GM04503 (cell line): ENCODE results near the gene KIAA1217.

Source experiments
- DNase-seq: peaks from one replicate; pipeline ENCODE4 v3.0.0-alpha.2; 2012; ENCODE audit warnings: low read depth

Gene KIAA1217

GRCh38 chr10:24207781-24208611 is 942 bp upstream of the KIAA1217 start:
- DNase-seq, result no peak

DNA sequence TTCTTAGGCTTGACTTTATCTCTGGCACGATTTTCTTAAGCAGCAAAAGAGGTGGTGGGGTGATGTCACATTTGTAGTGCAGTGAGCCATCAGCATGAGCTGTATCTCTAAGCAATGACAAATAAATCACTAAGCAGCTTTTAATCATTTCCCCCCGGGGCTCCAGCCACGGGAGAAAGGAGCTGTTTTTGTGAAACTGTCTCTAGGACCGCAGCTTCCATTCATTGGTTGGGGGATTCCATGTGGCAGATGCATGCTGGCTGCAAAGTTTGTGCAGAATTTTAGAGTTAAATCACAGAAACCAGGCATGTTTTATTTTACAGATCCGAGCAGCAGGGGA is 464 bp downstream of the KIAA1217 start:
- no peak for DNase-seq

GRCh38 chr10:24209946-24210491 is 1.1 kb downstream of the KIAA1217 start:
- DNase-seq, result no peak

DNA sequence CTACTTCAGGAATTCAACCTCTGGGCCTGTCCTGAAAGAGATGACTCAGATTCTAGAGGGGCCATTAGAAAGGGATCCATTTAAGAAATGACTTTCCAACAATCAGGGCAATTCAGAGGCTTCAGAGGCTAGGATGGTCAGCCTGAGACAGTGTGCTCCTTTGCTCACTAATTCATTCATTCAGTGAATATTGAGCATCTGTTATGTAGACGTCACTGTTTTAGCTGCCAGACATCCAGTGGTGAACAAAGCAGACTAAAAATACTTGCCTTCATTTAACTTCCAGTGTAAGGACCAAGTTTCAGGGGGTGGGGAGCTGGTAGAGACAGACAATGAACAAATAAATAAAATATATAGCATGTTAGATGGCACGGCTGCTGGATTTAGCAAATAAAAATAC is 1.6 kb downstream of the KIAA1217 start:
- DNase-seq, result no peak

DNA sequence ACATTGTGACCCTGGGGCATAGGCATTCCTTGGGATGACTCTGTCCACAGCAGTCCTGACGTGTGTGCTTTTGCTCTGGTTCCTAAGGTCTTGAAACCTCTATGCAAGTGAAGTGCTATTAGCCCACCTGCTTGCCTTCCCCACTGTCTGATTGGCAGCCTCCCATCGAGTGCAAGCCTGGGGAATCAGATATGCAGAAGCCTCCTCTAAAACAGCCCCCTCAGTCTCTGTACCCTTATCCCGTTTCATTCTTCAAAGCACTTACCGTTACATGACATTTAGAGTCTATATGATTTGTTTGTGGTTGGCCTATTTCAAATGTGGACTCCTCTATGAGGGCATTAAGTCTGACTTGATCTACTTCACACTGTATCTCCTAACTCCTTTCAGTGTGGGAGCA is 4.3 kb downstream of the KIAA1217 start:
- no peak for DNase-seq

GRCh38 chr10:24213881-24214280 is 4.9 kb downstream of the KIAA1217 start:
- no peak for DNase-seq

DNA sequence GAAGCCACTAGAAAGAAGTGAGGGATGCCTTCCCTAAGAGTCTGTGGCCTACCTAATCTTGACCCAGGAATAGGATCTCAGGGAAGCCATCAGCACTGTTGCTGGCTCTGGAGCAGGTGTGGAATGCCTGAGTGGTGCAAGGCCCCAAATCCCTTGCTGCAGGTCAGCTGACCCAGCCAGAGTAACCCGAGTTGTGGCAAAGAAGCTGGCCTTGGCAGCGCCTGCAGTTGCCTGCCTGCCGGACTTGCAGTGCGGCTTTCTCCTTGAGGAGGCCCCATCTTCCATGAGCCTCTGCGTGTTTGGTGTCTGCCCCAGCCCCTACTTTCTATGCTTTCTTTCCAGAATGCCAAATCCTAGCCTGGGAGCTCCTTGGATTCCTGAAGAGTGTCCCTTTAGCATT is 5.8 kb downstream of the KIAA1217 start:
- DNase-seq, result no peak

DNA sequence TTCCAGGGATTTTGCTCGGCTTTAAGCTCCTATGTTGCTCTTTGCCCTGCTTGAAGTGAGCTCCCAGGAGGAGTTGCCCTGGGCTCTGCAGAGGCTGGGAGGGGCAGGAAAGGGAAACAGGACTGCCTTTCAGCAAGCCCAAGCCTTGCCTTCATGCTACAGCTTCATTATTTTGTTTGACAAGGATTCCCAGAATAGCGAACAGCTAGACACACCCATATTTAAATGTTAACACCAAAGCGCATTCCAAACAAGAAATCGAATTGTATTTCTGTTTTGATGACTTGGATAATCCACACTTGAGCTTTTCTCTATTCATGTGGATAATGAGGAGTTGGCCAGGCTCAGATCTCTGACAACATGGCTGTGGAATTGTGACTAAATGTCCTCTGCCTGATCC is 6.3 kb downstream of the KIAA1217 start:
- DNase-seq, result no peak

GRCh38 chr10:24215603-24216002 is 6.7 kb downstream of the KIAA1217 start:
- no peak for DNase-seq

- DNase-seq, result no peak
Measured at GRCh38 chr10:24219963-24220362, 11.0 kb downstream of the KIAA1217 start.

DNA sequence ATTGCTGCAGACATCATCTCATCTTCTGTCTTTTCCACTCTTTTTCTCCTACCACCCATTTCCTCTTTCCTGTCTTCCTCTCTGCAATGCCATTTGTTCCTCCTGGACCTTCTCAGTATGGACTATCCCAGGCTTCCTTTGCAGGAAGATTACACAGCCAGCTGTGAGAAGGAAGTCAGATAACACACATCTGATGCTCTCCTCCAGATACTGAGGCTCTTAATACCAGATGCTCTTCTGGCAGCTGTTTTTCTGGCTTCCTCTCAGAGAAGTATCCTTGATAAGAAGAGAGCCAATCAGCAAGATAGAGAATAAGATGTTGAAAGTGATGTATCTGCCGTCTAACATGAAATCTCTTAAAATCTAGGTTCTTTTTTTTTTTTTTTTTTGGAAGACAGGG is 14.4 kb downstream of the KIAA1217 start:
- no peak for DNase-seq

- no peak for DNase-seq
Measured at GRCh38 chr10:24223953-24224352, 15.0 kb downstream of the KIAA1217 start.

GRCh38 chr10:24228642-24229041 is 19.7 kb downstream of the KIAA1217 start:
- no peak for DNase-seq

DNA sequence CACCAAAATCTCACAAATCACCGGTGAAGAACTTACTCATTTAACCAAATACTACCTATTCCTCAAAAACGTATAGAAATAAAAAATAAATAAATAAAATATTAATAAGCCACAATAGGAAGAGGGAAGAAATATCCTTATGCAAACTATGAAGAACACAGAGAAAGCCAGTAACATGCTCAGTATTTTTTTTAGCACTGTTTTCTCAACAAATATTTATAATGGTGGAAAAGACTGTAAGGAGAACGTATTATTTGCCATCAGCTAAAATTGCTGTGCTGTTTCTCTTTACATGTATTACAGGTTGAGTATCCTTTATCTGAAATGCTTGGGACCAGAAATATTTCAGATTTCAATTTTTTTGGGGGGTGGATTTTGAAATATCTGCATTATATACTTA is 21.0 kb downstream of the KIAA1217 start:
- no peak for DNase-seq

GRCh38 chr10:24231200-24231599 is 22.3 kb downstream of the KIAA1217 start:
- DNase-seq, result no peak

DNA sequence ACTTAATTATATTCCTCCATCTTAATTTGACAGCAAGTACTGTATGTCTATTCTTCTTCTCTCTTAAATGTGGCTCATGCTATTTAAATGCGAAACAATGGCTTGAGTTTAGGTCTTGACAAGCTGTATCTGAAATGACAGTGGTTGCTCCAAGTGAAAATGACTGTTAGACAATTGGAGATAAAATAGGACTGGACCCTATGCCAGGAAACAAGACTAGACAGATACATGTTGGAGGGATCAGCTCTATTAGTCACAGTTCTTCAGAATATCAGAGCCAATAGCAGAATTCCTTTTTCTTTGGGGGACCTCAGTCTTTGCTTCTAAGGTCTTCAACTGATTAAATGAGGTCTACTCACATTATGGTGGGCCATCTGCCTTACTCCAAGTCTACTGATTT is 25.8 kb downstream of the KIAA1217 start:
- DNase-seq, result no peak

GRCh38 chr10:24235471-24235870 is 26.5 kb downstream of the KIAA1217 start:
- DNase-seq, result no peak

DNA sequence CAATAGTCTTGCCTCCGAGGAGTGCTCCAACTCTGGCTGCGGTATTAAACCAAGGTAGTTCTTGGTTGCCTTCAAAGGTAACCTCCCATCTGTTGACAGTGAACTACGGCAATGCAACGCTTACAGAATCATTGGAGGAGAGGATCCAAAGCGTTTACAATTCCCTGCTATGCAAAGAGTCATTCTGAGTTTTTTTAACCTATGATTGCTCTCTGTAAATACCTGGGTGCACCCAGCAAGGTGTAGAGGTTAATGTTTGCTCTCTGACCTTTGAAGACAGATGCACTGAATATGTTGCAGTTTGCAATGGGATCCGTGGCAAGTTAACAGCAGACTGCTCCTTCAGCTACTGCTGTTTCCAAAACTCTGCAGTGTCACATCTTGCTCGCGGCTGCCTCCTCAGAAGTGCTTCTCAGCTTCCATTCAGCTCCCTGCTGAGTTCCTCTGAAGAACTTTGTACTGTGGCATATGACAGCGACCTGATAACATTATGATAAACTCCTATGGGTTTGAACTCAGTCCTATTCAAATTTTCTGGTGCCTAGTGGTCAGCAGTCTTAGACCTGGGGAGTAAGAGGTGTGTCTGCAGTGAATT is 29.0 kb downstream of the KIAA1217 start:
- no peak for DNase-seq

DNA sequence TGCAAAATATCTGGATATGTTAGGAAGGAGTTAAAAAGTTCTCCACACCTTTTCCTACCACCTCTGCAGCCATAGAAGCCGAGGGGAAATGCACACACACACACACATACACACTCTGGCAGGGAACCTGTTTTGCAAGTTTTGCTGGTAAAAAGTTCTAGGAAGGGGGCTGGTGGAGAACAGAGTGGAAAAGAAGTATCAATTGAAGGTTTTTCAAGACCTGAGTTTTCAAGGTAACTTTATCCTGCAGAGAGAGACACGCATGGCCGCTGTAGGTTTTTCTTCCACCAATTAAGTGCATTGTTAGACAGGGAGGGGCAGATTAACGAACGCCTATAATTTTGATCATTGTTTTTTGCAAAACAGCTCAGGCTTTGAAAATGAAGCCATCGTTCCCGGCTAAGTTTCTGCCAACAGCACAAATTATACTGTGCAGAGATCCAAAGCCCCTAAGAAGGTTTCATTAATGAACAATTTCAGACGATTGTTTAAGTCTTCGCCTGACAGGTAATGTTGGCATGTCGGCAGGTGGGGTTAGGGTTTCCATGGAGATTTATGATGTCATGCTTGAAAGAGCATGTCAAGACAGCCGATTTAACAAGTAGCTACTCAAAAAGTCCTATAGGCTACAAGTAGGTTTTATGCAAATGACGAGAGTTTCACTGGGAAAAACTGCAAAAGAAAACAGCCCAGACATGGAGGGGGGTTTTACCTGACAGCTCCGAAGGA is 29.7 kb downstream of the KIAA1217 start:
- DNase-seq, result no peak

- DNase-seq, result no peak
Measured at GRCh38 chr10:24239289-24240040, 30.5 kb downstream of the KIAA1217 start.

DNA sequence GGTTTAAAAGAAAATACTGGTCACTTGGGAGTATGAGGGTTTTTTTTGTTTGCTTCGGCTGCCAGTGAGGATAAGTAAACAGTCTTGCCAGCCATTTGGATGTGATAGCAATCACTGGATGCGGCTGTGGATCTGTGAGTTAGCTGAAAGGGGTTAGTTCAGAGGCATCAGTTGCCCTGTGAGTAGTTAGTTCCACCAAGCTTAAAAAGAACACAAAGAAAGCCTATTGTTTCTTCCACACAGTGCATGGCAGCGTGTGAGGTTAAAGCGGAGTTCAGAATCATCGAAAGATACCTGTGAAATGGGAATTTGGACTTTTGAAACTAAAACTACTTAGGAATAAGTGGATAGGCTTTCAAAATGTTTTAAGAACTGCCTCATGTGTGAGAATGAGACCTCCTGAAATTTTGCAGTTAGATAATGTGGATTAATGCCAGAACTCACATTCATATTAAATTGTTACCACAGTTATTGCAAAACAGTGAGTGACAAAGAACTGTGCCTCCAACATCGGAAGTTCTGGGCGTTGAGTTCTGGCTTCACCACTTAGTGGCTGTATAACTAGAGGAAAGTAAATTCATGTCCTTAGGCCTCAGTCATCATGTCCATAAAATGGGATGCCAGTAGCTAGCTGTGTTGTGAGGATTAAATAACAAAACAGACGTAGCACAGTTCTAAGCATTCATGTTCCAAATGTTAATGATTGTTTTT is 31.3 kb downstream of the KIAA1217 start:
- DNase-seq, result no peak
